HEK293 (cell line): ENCODE data around the gene FZD2.
A peak's percentile ranks its signal among the peaks of the same experiment; 100 is the strongest.

Experiments used
- BCL11A ChIP-seq: fragments of 450-650 bp; formaldehyde crosslinking; IDR thresholded peaks from 2 replicates; pipeline ENCODE4 v1.5.1; 2016; ENCODE audit warnings: low read depth, missing biosample characterization, missing genetic modification characterization
- OVOL3 ChIP-seq: fragments of 450-650 bp; formaldehyde crosslinking; IDR thresholded peaks from 2 replicates; pipeline ENCODE4 v1.5.1; 2016; ENCODE audit warnings: missing biosample characterization, missing genetic modification characterization
- PRDM10 ChIP-seq: fragments of 450-650 bp; formaldehyde crosslinking; IDR thresholded peaks from 2 replicates; pipeline ENCODE4 v1.5.1; 2016; ENCODE audit warnings: missing biosample characterization, missing genetic modification characterization
- PRDM2 ChIP-seq: fragments of 450-650 bp; formaldehyde crosslinking; IDR thresholded peaks from 2 replicates; pipeline ENCODE4 v1.5.1; 2016; ENCODE audit warnings: missing biosample characterization, missing genetic modification characterization, borderline replicate concordance
- PRDM4 ChIP-seq: fragments of 450-650 bp; formaldehyde crosslinking; IDR thresholded peaks from 2 replicates; pipeline ENCODE4 v1.5.1; 2017; ENCODE audit warnings: missing biosample characterization, missing genetic modification characterization
- ZEB2 ChIP-seq: fragments of 450-650 bp; formaldehyde crosslinking; IDR thresholded peaks from 2 replicates; pipeline ENCODE4 v1.5.1; 2016; ENCODE audit warnings: missing biosample characterization, missing genetic modification characterization
- ZNF239 ChIP-seq: fragments of 450-650 bp; formaldehyde crosslinking; IDR thresholded peaks from 2 replicates; pipeline ENCODE4 v1.5.1; 2016; ENCODE audit warnings: missing biosample characterization, missing genetic modification characterization
- ZNF280C ChIP-seq: fragments of 450-650 bp; formaldehyde crosslinking; IDR thresholded peaks from 2 replicates; pipeline ENCODE4 v1.5.1; 2016; ENCODE audit warnings: missing biosample characterization, missing genetic modification characterization
- ZNF354C ChIP-seq: fragments of 450-650 bp; formaldehyde crosslinking; IDR thresholded peaks from 2 replicates; pipeline ENCODE4 v1.5.1; 2016; ENCODE audit warnings: missing biosample characterization, missing genetic modification characterization, low read depth, borderline replicate concordance
- ZNF362 ChIP-seq: fragments of 450-650 bp; formaldehyde crosslinking; IDR thresholded peaks from 2 replicates; pipeline ENCODE4 v1.5.1; 2016; ENCODE audit warnings: missing biosample characterization, missing genetic modification characterization
- ZNF521 ChIP-seq: fragments of 450-650 bp; formaldehyde crosslinking; IDR thresholded peaks from 2 replicates; pipeline ENCODE4 v1.5.1; 2017; ENCODE audit warnings: missing biosample characterization, mild to moderate bottlenecking, missing genetic modification characterization
- ZNF561 ChIP-seq: fragments of 450-650 bp; IDR thresholded peaks from 2 replicates; pipeline ENCODE4 v1.5.1; 2018; ENCODE audit warnings: missing biosample characterization, missing genetic modification characterization, borderline replicate concordance
- ZNF571 ChIP-seq: fragments of 450-650 bp; formaldehyde crosslinking; IDR thresholded peaks from 2 replicates; pipeline ENCODE4 v1.5.0; 2017; ENCODE audit warnings: missing biosample characterization, missing genetic modification characterization
- ZNF645 ChIP-seq: fragments of 450-650 bp; formaldehyde crosslinking; IDR thresholded peaks from 2 replicates; pipeline ENCODE4; 2016; ENCODE audit warnings: missing biosample characterization, missing genetic modification characterization
- ZNF660 ChIP-seq: fragments of 450-650 bp; IDR thresholded peaks from 2 replicates; pipeline ENCODE4 v1.5.1; 2018; ENCODE audit warnings: missing biosample characterization, mild to moderate bottlenecking, missing genetic modification characterization
- ZNF707 ChIP-seq: fragments of 450-650 bp; formaldehyde crosslinking; IDR thresholded peaks from 2 replicates; pipeline ENCODE4 v1.5.1; 2016; ENCODE audit warnings: missing biosample characterization, missing genetic modification characterization
- ZNF76 ChIP-seq: fragments of 450-650 bp; formaldehyde crosslinking; IDR thresholded peaks from 2 replicates; pipeline ENCODE4; 2016; ENCODE audit warnings: low read depth, missing biosample characterization, missing genetic modification characterization, borderline replicate concordance
- ZNF791 ChIP-seq: fragments of 450-650 bp; formaldehyde crosslinking; IDR thresholded peaks from 2 replicates; pipeline ENCODE4 v1.5.1; 2016; ENCODE audit warnings: missing biosample characterization, missing genetic modification characterization
- ZSCAN5A ChIP-seq: fragments of 450-650 bp; formaldehyde crosslinking; IDR thresholded peaks from 2 replicates; pipeline ENCODE4 v1.5.1; 2016; ENCODE audit warnings: missing biosample characterization, missing genetic modification characterization

Gene FZD2

GRCh38 chr17:44556832-44557606 is at the start of gene FZD2 (continued):
- TF ChIP-seq PRDM2 (tag by site-specific recombination): no peak
- TF ChIP-seq ZNF660 (tag by site-specific recombination): peak; percentile 70
- TF ChIP-seq ZNF76 (tag by site-specific recombination): 0 out of 2 replicates have a peak, but pooled peaks have one; percentile 21
- 0 out of 2 replicates have a peak, but pooled peaks have one; percentile 61 for TF ChIP-seq ZNF561 (tag by site-specific recombination)
- TF ChIP-seq ZNF239: no peak
- TF ChIP-seq ZNF791 (tag by site-specific recombination): no peak
- TF ChIP-seq ZNF571 (tag by site-specific recombination): no peak
- no peak for TF ChIP-seq ZNF707 (tag by site-specific recombination)
- TF ChIP-seq ZSCAN5A (tag by site-specific recombination): peak; percentile 77; the same call in 1 of the 2 replicates
- TF ChIP-seq ZEB2: peak; percentile 82
- no peak for TF ChIP-seq ZNF521 (tag by site-specific recombination)
- no peak for TF ChIP-seq ZNF280C (tag by site-specific recombination)
- TF ChIP-seq ZNF354C (tag by site-specific recombination): no peak
- TF ChIP-seq ZNF645 (tag by site-specific recombination): no peak
- 0 out of 2 replicates have a peak, but pooled peaks have one; percentile 24 for TF ChIP-seq ZNF362 (tag by site-specific recombination)
- 0 out of 2 replicates have a peak, but pooled peaks have one; percentile 28 for TF ChIP-seq OVOL3 (tag by site-specific recombination)
- TF ChIP-seq PRDM4 (tag by site-specific recombination): peak; percentile 100
- peak; percentile 82 for TF ChIP-seq PRDM10 (tag by site-specific recombination)
- TF ChIP-seq BCL11A (tag by site-specific recombination): no peak
